Endometrium (tissue), 2 donors: ENCODE measurements around the gene LENG1.

Experiments used
- FAIRE-seq: peaks from 2 replicates; lab custom pipeline; 2012; peaks lifted over from hg19 to GRCh38; lab: Jason Lieb, UNC
- donor health status: control.
- donor health status: control.

The LENG1 gene

DNA sequence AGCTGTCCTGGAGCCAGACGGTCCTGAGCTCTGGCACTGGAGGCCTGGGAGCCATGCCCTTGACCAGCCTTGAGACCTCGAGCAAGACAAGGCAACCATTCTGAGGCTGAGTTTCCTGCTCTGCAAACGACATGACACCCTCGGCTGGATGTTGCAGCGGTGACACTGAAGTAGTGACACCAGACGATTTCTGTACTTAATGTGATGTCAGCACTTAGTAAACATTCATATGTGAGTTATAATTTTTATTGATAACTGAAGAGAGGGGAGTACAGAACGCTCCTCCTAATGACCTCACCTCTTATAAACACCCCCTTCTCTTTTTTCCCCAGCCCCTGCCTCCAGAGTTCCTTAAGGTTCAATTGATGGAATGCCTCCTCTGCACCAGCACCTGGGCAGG is 51.0 kb downstream of the LENG1 start:
- FAIRE-seq: no peak

DNA sequence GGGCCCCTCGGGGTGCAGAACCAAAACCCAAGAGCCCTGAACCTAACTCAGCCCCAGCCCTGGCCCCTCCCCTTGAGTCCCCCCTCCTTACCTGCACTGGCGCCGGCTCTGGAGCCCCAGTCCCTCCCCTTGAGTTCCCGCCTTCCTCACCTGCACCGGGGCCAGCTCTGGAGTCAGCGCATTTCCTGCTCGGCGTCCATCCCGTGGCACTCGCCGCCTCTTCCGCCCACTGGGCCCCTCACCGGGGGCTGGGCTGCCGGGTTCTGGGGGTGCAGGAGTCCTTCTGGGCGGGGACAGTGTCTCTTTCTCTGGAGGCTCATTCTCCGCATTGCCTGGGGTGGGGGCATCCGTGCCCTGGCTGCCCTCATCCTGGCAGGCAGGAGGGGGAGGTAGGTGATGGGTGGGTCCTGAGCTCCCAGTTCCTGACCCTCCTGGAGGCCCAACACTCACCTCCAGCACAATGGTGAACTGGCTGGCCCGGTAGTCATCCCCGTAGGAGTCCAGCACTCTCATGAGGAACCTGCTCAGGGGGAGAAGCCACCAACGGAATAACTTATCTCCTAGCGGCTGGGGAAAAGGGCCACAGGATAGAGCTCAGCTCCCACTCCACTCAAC is 51.5 kb downstream of the LENG1 start:
- no peak for FAIRE-seq

DNA sequence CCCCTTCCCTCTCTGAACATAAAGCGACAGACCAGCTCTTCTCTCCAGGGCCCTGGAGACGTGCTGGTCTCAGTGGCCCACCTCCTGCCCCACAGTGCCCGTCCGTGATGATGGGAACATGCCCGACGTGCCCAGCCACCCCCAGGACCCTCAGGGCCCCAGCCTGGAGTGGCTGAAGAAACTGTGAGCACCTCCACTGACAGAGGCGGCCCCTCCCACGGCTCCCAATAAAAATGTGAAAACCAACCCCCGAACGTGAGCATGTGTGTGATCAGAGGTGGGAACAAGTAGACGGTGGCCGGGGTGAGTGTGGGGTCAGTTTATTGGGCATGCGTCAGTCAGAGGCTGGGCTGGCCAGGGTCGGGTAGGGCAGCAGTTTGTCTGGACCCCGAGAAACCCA is 52.8 kb downstream of the LENG1 start:
- FAIRE-seq: no peak

DNA sequence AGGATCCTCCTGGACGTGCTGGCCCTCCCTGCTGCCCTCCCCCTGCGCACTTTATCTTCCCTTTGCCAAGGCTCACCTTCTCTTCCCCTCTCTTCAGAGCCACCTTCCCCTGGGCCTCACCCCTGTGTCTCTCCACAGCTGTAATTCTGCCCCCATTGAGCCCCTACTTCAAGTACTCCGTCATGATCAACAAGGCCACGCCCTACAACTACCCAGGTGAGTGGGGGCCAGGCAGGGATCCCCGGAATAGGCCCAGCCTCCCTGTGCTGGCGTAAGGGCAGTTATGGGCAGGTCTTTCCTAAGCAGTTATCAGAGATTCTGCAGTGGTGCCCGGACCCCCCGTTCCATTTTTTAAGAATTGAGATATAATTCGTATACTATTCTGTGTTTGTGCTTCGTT is 53.7 kb downstream of the LENG1 start:
- no peak for FAIRE-seq
